Esophagus squamous epithelium (tissue), 4 donors: ENCODE measurements around the gene OR2A25.

Experiments used
- CTCF ChIP-seq, 6 experiments: fragments of 450-650 bp in 4 of 6; fragments of 200-600 bp in 2 of 6; sonication (generic) in 2 of 6; IDR thresholded peaks; one replicate each; pipeline ENCODE4 v1.5.1; 2016 to 2019; ENCODE audit warnings: antibody characterized with exemption in 6 of 6, mild to moderate bottlenecking in 4 of 6, moderate library complexity in 4 of 6
- POLR2A ChIP-seq, 4 donors: fragments of 450-650 bp; IDR thresholded peaks; one replicate each; pipeline ENCODE4 v1.6.1; 2017; ENCODE audit warnings: antibody characterized with exemption in 4 of 4, mild to moderate bottlenecking in 4 of 4, moderate library complexity in 3 of 4

GRCh38 chr7:144048648-144049047, 21.0 kb upstream of the OR2A25 start, which contains the start of gene OR2A5:
- TF ChIP-seq POLR2A (IDR thresholded peaks at IDR 0.05) (no peak), CTCF (IDR thresholded peaks at IDR 0.05) (no peak)
